Neural progenitor cell (in vitro differentiated cells): ENCODE results near the gene MAGI3. TPM values are rescaled to one million over a fixed set of nuclear protein-coding genes. Genes with fewer than 3 reads are reported as not detected.

Experiments
- DNase-seq: peaks from one replicate; pipeline ENCODE4 v3.0.0-alpha.2; 2016; ENCODE audit warnings: low spot score
- H2AFZ ChIP-seq: fragments of 200-600 bp; sonication (generic); replicated peaks from 2 replicates; pipeline ENCODE4 v1.6.1; 2016; ENCODE audit warnings: antibody characterized with exemption
- H3F3A ChIP-seq: fragments of 200-600 bp; sonication (generic); 2 replicates; pipeline ENCODE4 v1.6.1; 2016; ENCODE audit warnings: antibody characterized with exemption, low read depth
- H3K27ac ChIP-seq: fragments of 200-600 bp; sonication (generic); 2 replicates; pipeline ENCODE4 v1.5.1; 2016; ENCODE audit warnings: mild to moderate bottlenecking
- H3K27me3 ChIP-seq: fragments of 200-600 bp; sonication (generic); 2 replicates; pipeline ENCODE4 v1.6.1; 2016; ENCODE audit warnings: mild to moderate bottlenecking, moderate library complexity
- H3K36me3 ChIP-seq: fragments of 200-600 bp; sonication (generic); 2 replicates; pipeline ENCODE4 v1.5.1; 2016
- H3K4me1 ChIP-seq: fragments of 200-600 bp; sonication (generic); 2 replicates; pipeline ENCODE4 v1.6.1; 2016; ENCODE audit warnings: mixed run types
- H3K4me2 ChIP-seq: fragments of 200-600 bp; sonication (generic); 2 replicates; pipeline ENCODE4 v1.6.1; 2016
- H3K4me3 ChIP-seq: fragments of 200-600 bp; sonication (generic); 2 replicates; pipeline ENCODE4 v1.5.1; 2016
- H3K79me2 ChIP-seq: fragments of 200-600 bp; sonication (generic); 2 replicates; pipeline ENCODE4 v1.6.1; 2016; ENCODE audit warnings: low read depth
- H3K9ac ChIP-seq: fragments of 200-600 bp; sonication (generic); 2 replicates; pipeline ENCODE4 v1.6.1; 2016
- H3K9me3 ChIP-seq: fragments of 200-600 bp; sonication (generic); 2 replicates; pipeline ENCODE4 v1.5.1; 2016; ENCODE audit warnings: low read depth
- H4K20me1 ChIP-seq: fragments of 200-600 bp; sonication (generic); 2 replicates; pipeline ENCODE4 v1.6.1; 2016; ENCODE audit warnings: low read depth
- H3K27ac Mint-ChIP-seq: 3 replicates; pipeline ENCODE4 v1.8.0; 2021; ENCODE audit warnings: mixed read lengths
- H3K27me3 Mint-ChIP-seq: 2 replicates; pipeline ENCODE4 v1.8.0; 2022; ENCODE audit warnings: low read depth, mild to moderate bottlenecking, inconsistent platforms, moderate library complexity, mixed read lengths; ENCODE audit not compliant: insufficient read depth
- H3K36me3 Mint-ChIP-seq: 3 replicates; pipeline ENCODE4 v1.8.0; 2021; ENCODE audit warnings: mixed read lengths
- H3K4me1 Mint-ChIP-seq: 3 replicates; pipeline ENCODE4 v1.8.0; 2021; ENCODE audit warnings: mixed read lengths
- H3K4me3 Mint-ChIP-seq: 3 replicates; pipeline ENCODE4 v1.8.0; 2021; ENCODE audit warnings: mild to moderate bottlenecking, moderate library complexity, mixed read lengths
- H3K9me3 Mint-ChIP-seq: 3 replicates; pipeline ENCODE4 v1.8.0; 2020; ENCODE audit warnings: mixed read lengths
- CTCF ChIP-seq: fragments of 200-600 bp; sonication (generic); IDR thresholded peaks from 2 replicates; pipeline ENCODE4 v1.5.1; 2017; ENCODE audit warnings: antibody characterized with exemption, mild to moderate bottlenecking
- EZH2 ChIP-seq: fragments of 200-600 bp; sonication (generic); IDR thresholded peaks from 2 replicates; pipeline ENCODE4 v1.6.1; 2017; ENCODE audit warnings: antibody characterized with exemption, mild to moderate bottlenecking, moderate library complexity
- EZH2phosphoT487 ChIP-seq: fragments of 200-600 bp; sonication (generic); IDR thresholded peaks from 2 replicates; pipeline ENCODE4 v1.6.1; 2017; ENCODE audit warnings: antibody characterized with exemption
- total RNA-seq: library from RNA; depleted of rRNA; stranded (reverse); fragments of >200 nt; gene quantifications from 2 replicates; pipeline ENCODE4 v1.2.3, GENCODE V29; 2015; ENCODE audit warnings: low replicate concordance

The MAGI3 gene
- total RNA-seq, 1 donor from 2014 or later, result 26.9 TPM

- no peak overlapping the region for H3K9ac ChIP-seq
- H3F3A ChIP-seq, result no peaks in the 10 kb centered on the region
- Mint-ChIP-seq H3K27me3 (no peaks in the 10 kb centered on the region), H3K4me1 (no peaks in the 10 kb centered on the region), H3K27ac (no peak overlapping the region), H3K4me3 (no peak overlapping the region), H3K9me3 (no peaks in the 10 kb centered on the region), H3K36me3 (peaks cover 3% of the 10 kb centered on the region)
- no peak overlapping the region for H2AFZ ChIP-seq
- H3K4me2 ChIP-seq, result no peak overlapping the region
- DNase-seq, result no peak
- H3K9me3 ChIP-seq, result no peaks in the 10 kb centered on the region
- H3K4me1 ChIP-seq, result no peaks in the 10 kb centered on the region
- no peaks in the 10 kb centered on the region for H3K36me3 ChIP-seq
- no peaks in the 10 kb centered on the region for H4K20me1 ChIP-seq
- H3K27me3 ChIP-seq, result no peaks in the 10 kb centered on the region
- H3K79me2 ChIP-seq, result no peaks in the 10 kb centered on the region
- TF ChIP-seq CTCF, result no peak
- no peak for TF ChIP-seq EZH2phosphoT487
- no peak for TF ChIP-seq EZH2
- H3K4me3 ChIP-seq, result no peak overlapping the region
- no peak overlapping the region for H3K27ac ChIP-seq
Measured at GRCh38 chr1:113675302-113675701, 285.0 kb downstream of the MAGI3 start.

GRCh38 chr1:113676524-113676923, 286.2 kb downstream of the MAGI3 start:
- peaks cover 3% of the 10 kb centered on the region for H3K36me3 Mint-ChIP-seq
- no peak for TF ChIP-seq CTCF
- no peak for TF ChIP-seq EZH2
- TF ChIP-seq EZH2phosphoT487, result no peak
- H3K27me3 ChIP-seq, result no peaks in the 10 kb centered on the region
- no peaks in the 10 kb centered on the region for H3K9me3 ChIP-seq
- no peaks in the 10 kb centered on the region for H3F3A ChIP-seq
- no peaks in the 10 kb centered on the region for H3K27me3 Mint-ChIP-seq
- no peaks in the 10 kb centered on the region for H3K4me1 Mint-ChIP-seq
- H2AFZ ChIP-seq, result no peak overlapping the region
- H3K9ac ChIP-seq, result no peak overlapping the region
- H4K20me1 ChIP-seq, result no peaks in the 10 kb centered on the region
- H3K4me2 ChIP-seq, result no peak overlapping the region
- no peak overlapping the region for H3K27ac ChIP-seq
- no peaks in the 10 kb centered on the region for H3K4me1 ChIP-seq
- no peaks in the 10 kb centered on the region for H3K36me3 ChIP-seq
- H3K27ac Mint-ChIP-seq, result no peak overlapping the region
- DNase-seq, result no peak
- H3K79me2 ChIP-seq, result no peaks in the 10 kb centered on the region
- H3K4me3 ChIP-seq, result no peak overlapping the region
- no peaks in the 10 kb centered on the region for H3K9me3 Mint-ChIP-seq
- H3K4me3 Mint-ChIP-seq, result no peak overlapping the region

GRCh38 chr1:113677250-113678158, 287.2 kb downstream of the MAGI3 start:
- Mint-ChIP-seq H3K27ac (no peak overlapping the region), H3K4me1 (no peaks in the 10 kb centered on the region), H3K9me3 (no peaks in the 10 kb centered on the region), H3K4me3 (no peak overlapping the region), H3K27me3 (no peaks in the 10 kb centered on the region), H3K36me3 (peaks cover 3% of the 10 kb centered on the region)
- no peaks in the 10 kb centered on the region for H3K27me3 ChIP-seq
- peak; percentile 75 for TF ChIP-seq CTCF
- no peak for TF ChIP-seq EZH2phosphoT487
- no peaks in the 10 kb centered on the region for H3K9me3 ChIP-seq
- no peaks in the 10 kb centered on the region for H3K79me2 ChIP-seq
- H4K20me1 ChIP-seq, result no peaks in the 10 kb centered on the region
- H3K27ac ChIP-seq, result no peak overlapping the region
- no peak overlapping the region for H3K9ac ChIP-seq
- H2AFZ ChIP-seq, result no peak overlapping the region
- H3K4me2 ChIP-seq, result no peak overlapping the region
- peak; percentile 67 for DNase-seq
- H3F3A ChIP-seq, result no peaks in the 10 kb centered on the region
- H3K4me1 ChIP-seq, result no peaks in the 10 kb centered on the region
- no peak overlapping the region for H3K4me3 ChIP-seq
- no peaks in the 10 kb centered on the region for H3K36me3 ChIP-seq
